Vagina (tissue), 2 donors: Measurements from ENCODE around the gene FBXL14. TPM values are rescaled to one million over a fixed set of nuclear protein-coding genes. Genes with fewer than 3 reads are reported as not detected.

Experiments
- DNase-seq, 2 donors: peaks; one replicate each; pipeline ENCODE4 v3.0.0-alpha.2; 2017; ENCODE audit errors: extremely low spot score in 2 of 2
- H3K27ac ChIP-seq: fragments of 200-600 bp; sonication (generic); one replicate; pipeline ENCODE4 v1.5.1; 2019
- H3K27me3 ChIP-seq: fragments of 200-600 bp; sonication (generic); one replicate; pipeline ENCODE4 v1.5.1; 2019
- H3K36me3 ChIP-seq, 2 donors: fragments of 200-600 bp; sonication (generic); one replicate each; pipeline ENCODE4 v1.5.1; 2017 to 2019
- H3K4me1 ChIP-seq: fragments of 200-600 bp; sonication (generic); one replicate; pipeline ENCODE4 v1.5.1; 2019
- H3K4me3 ChIP-seq, 2 donors: fragments of 200-600 bp; sonication (generic); 1 replicate in 1 of 2; 2 replicates in 1 of 2; pipeline ENCODE4 v1.5.1; 2016 to 2019
- H3K9me3 ChIP-seq: fragments of 200-600 bp; sonication (generic); one replicate; pipeline ENCODE4 v1.5.1; 2019
- POLR2A ChIP-seq, 2 donors: fragments of 450-650 bp; IDR thresholded peaks; one replicate each; pipeline ENCODE4 v1.6.1; 2017; ENCODE audit warnings: antibody characterized with exemption in 2 of 2, mild to moderate bottlenecking in 2 of 2, moderate library complexity in 2 of 2
- POLR2AphosphoS5 ChIP-seq, 2 donors: sonication (generic); formaldehyde crosslinking; IDR thresholded peaks; one replicate each; pipeline ENCODE4 v1.9.0; 2017; ENCODE audit warnings: antibody characterized with exemption in 2 of 2, mild to moderate bottlenecking in 2 of 2, low read depth in 1 of 2; ENCODE audit not compliant: insufficient read depth in 1 of 2
- intact Hi-C: fragments of 100-400 bp; cut with DNase I; formaldehyde crosslinking; loops from one replicate; pipeline ENCODE4 v1.15.1; 2023
- total RNA-seq: library from RNA; depleted of rRNA; stranded (reverse); fragments of >200 nt; gene quantifications from one replicate; pipeline ENCODE4 v1.2.3, GENCODE V29; 2016
- TF ChIP-seq, protein P1 (sequence below), 3 experiments: fragments of 450-650 bp in 2 of 3; fragments of 200-600 bp in 1 of 3; sonication (generic) in 1 of 3; IDR thresholded peaks; one replicate each; pipeline ENCODE4 v1.5.1; 2017 to 2019; ENCODE audit warnings: antibody characterized with exemption in 3 of 3, mild to moderate bottlenecking in 2 of 3, moderate library complexity in 2 of 3

The FBXL14 gene
- total RNA-seq, 1 donor from 2014 or later, result 15.2 TPM

- Histone ChIP-seq H3K4me1 (no peaks in the 10 kb centered on the region), H3K27ac (no peak overlapping the region), H3K4me3 (no peak overlapping the region), H3K36me3 (no peaks in the 10 kb centered on the region), H3K9me3 (no peaks in the 10 kb centered on the region), H3K27me3 (no peaks in the 10 kb centered on the region)
- intact Hi-C loops, result no loop called here
- TF ChIP-seq, protein P1, sequence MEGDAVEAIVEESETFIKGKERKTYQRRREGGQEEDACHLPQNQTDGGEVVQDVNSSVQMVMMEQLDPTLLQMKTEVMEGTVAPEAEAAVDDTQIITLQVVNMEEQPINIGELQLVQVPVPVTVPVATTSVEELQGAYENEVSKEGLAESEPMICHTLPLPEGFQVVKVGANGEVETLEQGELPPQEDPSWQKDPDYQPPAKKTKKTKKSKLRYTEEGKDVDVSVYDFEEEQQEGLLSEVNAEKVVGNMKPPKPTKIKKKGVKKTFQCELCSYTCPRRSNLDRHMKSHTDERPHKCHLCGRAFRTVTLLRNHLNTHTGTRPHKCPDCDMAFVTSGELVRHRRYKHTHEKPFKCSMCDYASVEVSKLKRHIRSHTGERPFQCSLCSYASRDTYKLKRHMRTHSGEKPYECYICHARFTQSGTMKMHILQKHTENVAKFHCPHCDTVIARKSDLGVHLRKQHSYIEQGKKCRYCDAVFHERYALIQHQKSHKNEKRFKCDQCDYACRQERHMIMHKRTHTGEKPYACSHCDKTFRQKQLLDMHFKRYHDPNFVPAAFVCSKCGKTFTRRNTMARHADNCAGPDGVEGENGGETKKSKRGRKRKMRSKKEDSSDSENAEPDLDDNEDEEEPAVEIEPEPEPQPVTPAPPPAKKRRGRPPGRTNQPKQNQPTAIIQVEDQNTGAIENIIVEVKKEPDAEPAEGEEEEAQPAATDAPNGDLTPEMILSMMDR (IDR thresholded peaks at IDR 0.05), result no peak
- no peak for TF ChIP-seq POLR2A (IDR thresholded peaks at IDR 0.05)
- no peak for TF ChIP-seq POLR2AphosphoS5 (IDR thresholded peaks at IDR 0.05; ENCODE audit: insufficient read depth in 1 of 2, low read depth in 1 of 2)
- no peak for DNase-seq
These were observed 20.0 kb upstream of the FBXL14 start for GRCh38 chr12:1614360-1614759.

DNA sequence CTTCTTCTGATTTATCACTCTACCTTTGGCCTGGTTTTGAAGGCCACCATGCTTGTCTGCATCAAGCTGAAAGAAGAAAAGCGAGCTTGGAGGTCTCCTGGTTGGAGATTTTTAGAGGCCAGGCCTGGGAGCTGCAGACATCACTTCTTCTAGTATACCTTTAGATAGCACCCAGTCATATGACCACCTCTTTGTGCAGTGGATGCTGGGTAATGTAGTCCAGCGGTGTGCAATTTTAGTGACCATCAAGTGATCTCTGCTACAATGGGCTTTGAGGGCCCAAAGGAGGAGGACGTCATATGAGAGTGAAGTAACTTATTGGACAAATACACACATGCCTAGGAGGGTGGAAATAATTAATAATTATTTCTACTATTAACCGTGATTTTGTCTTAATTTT, 19.5 kb upstream of the FBXL14 start:
- Histone ChIP-seq H3K27ac (no peak overlapping the region), H3K9me3 (no peaks in the 10 kb centered on the region), H3K36me3 (no peaks in the 10 kb centered on the region), H3K4me3 (no peak overlapping the region), H3K4me1 (peaks cover 4% of the 10 kb centered on the region), H3K27me3 (no peaks in the 10 kb centered on the region)
- TF ChIP-seq POLR2A (IDR thresholded peaks at IDR 0.05) (no peak), POLR2AphosphoS5 (IDR thresholded peaks at IDR 0.05; ENCODE audit: insufficient read depth in 1 of 2, low read depth in 1 of 2) (no peak)
- TF ChIP-seq, protein P1 (IDR thresholded peaks at IDR 0.05), result no peak
- DNase-seq, result no peak
- intact Hi-C loops, result no loop called here

DNA sequence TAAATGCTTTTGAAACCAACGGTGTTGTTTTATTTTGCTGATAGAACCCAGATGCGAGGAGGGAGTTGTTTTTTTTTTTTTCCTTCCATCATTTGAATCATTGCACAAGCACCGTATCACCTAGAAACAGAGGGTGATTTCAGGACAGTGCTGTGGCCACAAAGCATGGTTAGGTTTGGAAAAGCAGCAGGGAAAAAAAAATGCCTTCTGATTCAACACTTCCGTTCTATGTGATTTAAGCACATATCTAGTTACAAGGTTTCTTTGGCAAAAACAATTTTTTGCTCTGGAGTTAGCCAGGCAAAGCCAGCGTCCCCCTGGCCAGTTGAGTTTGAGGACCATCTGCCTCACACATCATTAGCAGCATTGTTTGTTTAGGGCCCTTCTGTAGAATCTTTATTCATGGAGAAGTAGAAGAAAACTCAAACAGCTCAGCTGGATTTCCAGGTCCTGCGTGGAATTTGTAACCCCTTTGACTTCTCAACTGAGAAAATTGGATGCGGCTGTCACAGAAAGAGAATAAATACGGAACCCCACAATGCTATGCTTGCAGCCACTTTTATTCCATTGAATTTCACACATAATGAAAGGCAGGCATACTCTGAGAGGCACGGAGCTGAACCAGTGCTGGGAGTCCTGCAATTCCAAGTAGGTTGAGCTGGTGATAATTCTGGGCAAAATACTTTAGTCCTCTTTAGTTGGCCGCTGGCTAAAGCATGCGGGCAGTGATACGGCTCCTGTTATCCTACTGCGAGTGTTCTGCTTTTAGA, 17.6 kb upstream of the FBXL14 start:
- Histone ChIP-seq H3K9me3 (no peaks in the 10 kb centered on the region), H3K4me1 (peaks cover 17% of the 10 kb centered on the region), H3K27ac (no peak overlapping the region)

DNA sequence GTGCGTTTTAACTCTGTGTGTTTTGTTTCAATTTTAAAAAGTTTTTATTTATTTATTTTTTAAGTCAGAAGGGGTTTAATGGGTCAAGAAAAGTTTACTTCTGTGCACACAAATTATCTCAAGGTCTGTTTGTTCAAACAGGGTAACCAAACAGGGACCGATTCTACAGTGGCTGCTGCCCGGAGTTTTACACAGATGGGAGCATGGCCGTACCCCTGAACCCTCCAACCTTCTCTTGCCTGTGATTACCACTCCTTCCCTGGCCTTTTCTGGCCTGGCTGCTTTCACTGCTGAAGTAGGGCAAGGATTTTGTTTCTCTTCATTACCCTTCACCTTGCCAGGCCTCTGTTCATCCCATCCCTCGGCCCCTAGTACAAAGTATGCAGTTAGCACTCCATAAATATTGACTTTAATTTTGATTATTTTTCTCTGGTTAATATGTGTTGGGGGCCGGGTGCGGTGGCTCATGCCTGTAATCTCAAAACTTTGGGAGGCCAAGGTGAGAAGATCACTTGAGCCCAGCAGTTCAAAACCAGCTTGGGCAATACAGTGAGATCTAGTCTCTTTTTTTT, 15.8 kb upstream of the FBXL14 start:
- H3K9me3 ChIP-seq, result no peaks in the 10 kb centered on the region
- no peaks in the 10 kb centered on the region for H3K27me3 ChIP-seq
- no peak overlapping the region for H3K27ac ChIP-seq
- DNase-seq, result no peak
- H3K36me3 ChIP-seq, result no peaks in the 10 kb centered on the region
- no peak overlapping the region for H3K4me3 ChIP-seq
- peaks cover 27% of the 10 kb centered on the region for H3K4me1 ChIP-seq
- intact Hi-C loops, result no loop called here
- TF ChIP-seq, protein P1 (IDR thresholded peaks at IDR 0.05), result no peak
- TF ChIP-seq POLR2AphosphoS5 (IDR thresholded peaks at IDR 0.05; ENCODE audit: insufficient read depth in 1 of 2, low read depth in 1 of 2), result no peak
- no peak for TF ChIP-seq POLR2A (IDR thresholded peaks at IDR 0.05)

More for the DNA sequence above, 17.6 kb upstream of the FBXL14 start:
- no peaks in the 10 kb centered on the region for H3K27me3 ChIP-seq
- no peaks in the 10 kb centered on the region for H3K36me3 ChIP-seq
- no peak for DNase-seq
- no peak for TF ChIP-seq POLR2AphosphoS5 (IDR thresholded peaks at IDR 0.05; ENCODE audit: insufficient read depth in 1 of 2, low read depth in 1 of 2)
- intact Hi-C loops, result no loop called here
- no peak overlapping the region for H3K4me3 ChIP-seq

DNA sequence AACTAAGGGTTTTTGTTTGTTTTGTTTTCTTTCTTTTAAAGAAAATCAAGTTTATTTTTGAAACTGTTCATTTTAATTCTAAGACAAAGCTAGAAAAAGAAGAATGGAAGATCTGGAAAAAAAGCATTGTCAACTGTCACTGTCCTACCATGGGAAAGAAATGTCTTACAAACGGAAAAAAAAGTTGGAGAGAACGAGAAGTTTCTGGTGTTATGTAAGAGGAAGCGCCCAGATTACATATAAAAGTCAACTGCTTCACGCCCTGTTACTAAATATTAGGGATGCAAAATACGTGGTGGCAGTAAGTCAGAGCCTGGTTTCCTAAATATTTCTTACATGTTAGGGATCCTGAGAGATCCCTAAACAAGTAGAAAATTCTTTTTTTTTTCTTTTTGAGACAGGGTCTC, 14.3 kb upstream of the FBXL14 start:
- intact Hi-C loops, result no loop called here
- H3K27me3 ChIP-seq, result no peaks in the 10 kb centered on the region
- H3K36me3 ChIP-seq, result no peaks in the 10 kb centered on the region
- peaks cover 27% of the 10 kb centered on the region for H3K4me1 ChIP-seq
- H3K9me3 ChIP-seq, result no peaks in the 10 kb centered on the region
- TF ChIP-seq POLR2AphosphoS5 (IDR thresholded peaks at IDR 0.05; ENCODE audit: insufficient read depth in 1 of 2, low read depth in 1 of 2) (peak in 1 of 2 donors; percentile 74), POLR2A (IDR thresholded peaks at IDR 0.05) (no peak)
- no peak for DNase-seq
- peak overlapping the region; percentile 24 for H3K27ac ChIP-seq
- H3K4me3 ChIP-seq, result no peak overlapping the region
